ENCODE measurements around the gene PIGN.
A peak's percentile ranks its signal among the peaks of the same experiment; 100 is the strongest.
"Not testable (repeated sequence)": the region's sequence is repeated elsewhere in the genome, so short reads cannot be mapped to it uniquely, and the experiment has no call there.

The PIGN gene

DNA sequence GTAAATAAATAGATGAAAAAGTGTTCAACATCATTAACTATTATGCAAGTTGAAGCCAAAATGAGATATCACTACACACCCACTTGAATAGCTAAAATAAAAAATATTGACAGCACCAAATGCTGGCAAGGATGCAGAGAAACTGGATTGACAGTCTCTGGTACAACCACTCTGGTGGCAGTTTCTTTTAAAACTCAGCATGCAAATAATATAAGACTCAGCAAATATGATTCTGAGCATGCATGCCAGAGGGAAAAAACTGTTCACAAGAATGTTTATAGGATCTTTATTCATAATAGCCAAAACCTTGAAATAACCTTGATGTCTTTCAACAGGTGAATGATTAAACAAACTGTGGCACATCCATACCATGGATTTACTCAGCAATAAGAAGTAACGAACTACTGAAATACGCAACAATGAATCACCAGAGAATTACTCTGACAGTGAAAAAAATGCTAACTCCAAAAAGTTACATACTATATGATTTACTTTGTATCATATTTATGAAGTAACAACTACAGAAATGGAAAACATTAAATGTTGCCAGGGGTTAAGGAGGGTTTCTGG lies 131.8 kb downstream of the PIGN start:
- DNase-seq (ENCODE audit: low read depth), result no peak

DNA sequence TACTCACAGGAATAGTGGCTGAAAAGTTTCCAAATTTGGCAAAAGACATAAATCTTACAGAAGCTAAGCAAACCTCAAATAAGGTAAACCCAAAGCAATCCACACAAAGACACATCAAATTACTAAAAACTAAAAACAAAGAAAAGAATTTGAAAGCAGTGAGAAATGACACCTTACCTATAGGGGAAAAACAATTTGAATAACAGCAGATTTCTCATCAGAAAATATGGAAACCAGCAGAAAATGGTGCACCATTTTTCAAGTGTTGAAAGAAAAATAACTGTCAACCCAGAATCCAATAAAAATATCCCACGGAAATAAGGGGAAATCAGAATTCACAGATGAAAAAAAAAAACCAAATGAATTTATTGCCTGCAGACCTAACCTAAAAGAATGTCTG lies 138.6 kb downstream of the PIGN start:
- no peaks in the 10 kb centered on the region for H3K4me1 ChIP-seq (ENCODE audit: control insufficient read depth, insufficient read depth, low read length)
- DNase-seq (ENCODE audit: low read depth), result no peak
- H3K9me3 ChIP-seq (ENCODE audit: control insufficient read depth, low read length), result peaks cover 11% of the 10 kb centered on the region

More for the DNA sequence above, 131.8 kb downstream of the PIGN start:
- no peak overlapping the region for H3K9ac ChIP-seq (ENCODE audit: low read length)
- no peaks in the 10 kb centered on the region for H3K27me3 ChIP-seq (replicated peaks; ENCODE audit: control insufficient read depth, insufficient read depth, low read length)
- no peaks in the 10 kb centered on the region for H3K4me1 ChIP-seq (ENCODE audit: control insufficient read depth, insufficient read depth, low read length)
- H3K9me3 ChIP-seq (ENCODE audit: control insufficient read depth, low read length), result peaks cover 3% of the 10 kb centered on the region
- H3K36me3 ChIP-seq (ENCODE audit: control insufficient read depth, insufficient read depth, low read length, severe bottlenecking), result peaks cover 11% of the 10 kb centered on the region
- no peak overlapping the region for H3K4me3 ChIP-seq (ENCODE audit: low read length)

DNA sequence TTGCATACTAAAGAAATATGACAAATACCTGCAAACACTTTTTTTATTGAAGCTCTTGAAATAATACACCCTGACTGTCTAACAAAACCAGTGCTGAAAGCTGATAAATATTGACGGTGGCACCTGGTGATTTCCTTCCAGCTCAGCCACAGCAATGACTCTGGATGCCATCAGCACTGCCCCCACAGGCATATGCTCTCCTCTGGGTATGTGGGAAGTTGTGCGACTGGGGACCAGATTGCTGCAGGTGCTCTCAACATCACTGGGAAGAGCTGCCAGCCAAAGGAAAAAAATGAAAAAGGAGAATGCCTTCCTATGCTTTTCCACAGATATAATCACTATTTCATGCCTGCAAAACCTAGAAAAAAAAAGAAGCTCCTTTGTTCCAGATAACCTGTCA lies 141.5 kb downstream of the PIGN start:
- H3K9ac ChIP-seq (ENCODE audit: low read length), result no peak overlapping the region
- H3K4me3 ChIP-seq (ENCODE audit: low read length), result no peak overlapping the region
- no peaks in the 10 kb centered on the region for H3K27me3 ChIP-seq (replicated peaks; ENCODE audit: control insufficient read depth, insufficient read depth, low read length)
- peaks cover 11% of the 10 kb centered on the region for H3K9me3 ChIP-seq (ENCODE audit: control insufficient read depth, low read length)
- no peak for DNase-seq (ENCODE audit: low read depth)
- H3K4me1 ChIP-seq (ENCODE audit: control insufficient read depth, insufficient read depth, low read length), result no peaks in the 10 kb centered on the region
- H3K36me3 ChIP-seq (ENCODE audit: control insufficient read depth, insufficient read depth, low read length, severe bottlenecking), result peaks cover 4% of the 10 kb centered on the region

More for the DNA sequence above, 138.6 kb downstream of the PIGN start:
- no peak overlapping the region for H3K4me3 ChIP-seq (ENCODE audit: low read length)
- no peaks in the 10 kb centered on the region for H3K27me3 ChIP-seq (replicated peaks; ENCODE audit: control insufficient read depth, insufficient read depth, low read length)
- H3K36me3 ChIP-seq (ENCODE audit: control insufficient read depth, insufficient read depth, low read length, severe bottlenecking), result peaks cover 9% of the 10 kb centered on the region
- no peak overlapping the region for H3K9ac ChIP-seq (ENCODE audit: low read length)

DNA sequence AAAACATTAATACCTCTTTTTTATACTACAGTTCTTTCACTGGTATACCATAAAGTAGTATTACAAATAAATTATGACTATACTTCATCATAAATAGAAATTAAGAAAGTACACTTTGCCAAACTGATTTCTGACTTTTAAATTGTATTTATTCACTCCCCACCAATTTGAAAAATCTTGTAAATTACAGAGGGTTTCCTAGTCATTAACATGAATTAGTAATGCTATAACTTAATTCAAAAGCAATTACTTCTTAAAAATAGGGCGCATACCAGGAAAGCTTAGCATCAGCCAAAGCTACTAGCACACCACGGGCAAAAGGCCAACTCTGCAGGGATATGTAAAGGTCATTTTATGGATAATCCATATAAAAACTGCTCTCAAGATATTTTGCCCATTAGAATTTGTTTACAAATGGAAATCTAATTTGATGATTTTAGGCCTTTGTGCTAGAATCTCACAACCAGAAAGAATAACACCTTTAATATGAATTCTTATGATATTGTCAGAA lies 142.3 kb downstream of the PIGN start:
- Histone ChIP-seq H3K4me1 (ENCODE audit: control insufficient read depth, insufficient read depth, low read length) (no peaks in the 10 kb centered on the region), H3K9me3 (ENCODE audit: control insufficient read depth, low read length) (peaks cover 11% of the 10 kb centered on the region), H3K4me3 (ENCODE audit: low read length) (no peak overlapping the region), H3K9ac (ENCODE audit: low read length) (no peak overlapping the region), H3K27me3 (replicated peaks; ENCODE audit: control insufficient read depth, insufficient read depth, low read length) (no peaks in the 10 kb centered on the region), H3K36me3 (ENCODE audit: control insufficient read depth, insufficient read depth, low read length, severe bottlenecking) (peaks cover 4% of the 10 kb centered on the region)
- peak; percentile 35 for DNase-seq (ENCODE audit: low read depth)

DNA sequence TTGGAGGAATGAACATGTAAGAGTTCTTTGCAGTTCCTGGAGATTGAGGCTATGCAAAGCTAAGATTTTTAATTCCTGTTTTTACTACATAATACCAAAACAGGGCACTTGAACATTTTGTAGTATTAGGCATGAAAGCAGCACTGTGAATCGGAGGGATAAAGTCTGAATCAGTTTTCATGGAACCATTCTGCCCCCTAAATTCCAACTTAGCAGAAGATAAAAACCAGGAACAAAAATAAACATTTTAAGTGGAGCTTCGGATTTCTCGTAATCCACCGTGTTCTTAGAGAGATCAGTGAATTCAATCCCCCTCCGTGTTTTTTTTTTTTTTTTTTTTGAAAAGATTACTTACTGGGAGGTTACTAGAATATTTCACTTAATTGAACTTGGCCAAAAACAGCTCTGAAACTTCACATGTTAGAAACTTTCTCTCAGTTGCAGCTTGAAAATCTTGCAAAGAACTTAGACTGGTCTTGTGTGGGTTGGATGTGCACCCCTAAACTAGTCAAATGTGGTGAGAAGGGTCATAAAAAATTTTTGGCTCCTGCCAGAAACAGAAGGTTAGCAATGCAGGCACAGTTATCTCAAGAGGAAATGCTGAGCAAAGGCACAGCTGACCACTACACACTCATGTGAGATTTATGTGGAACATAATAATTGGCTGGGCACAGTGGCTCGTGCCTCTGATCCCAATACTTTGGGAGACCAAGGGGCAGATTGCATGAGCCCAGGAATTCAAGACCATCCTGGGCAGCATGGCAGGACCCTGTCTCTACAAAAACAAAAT lies 148.7 kb downstream of the PIGN start:
- DNase-seq (ENCODE audit: low read depth), result peak; percentile 67
- Histone ChIP-seq H3K4me1 (ENCODE audit: control insufficient read depth, insufficient read depth, low read length) (peaks cover 16% of the 10 kb centered on the region), H3K4me3 (ENCODE audit: low read length) (peak overlapping the region; percentile 24), H3K9ac (ENCODE audit: low read length) (no peak overlapping the region), H3K36me3 (ENCODE audit: control insufficient read depth, insufficient read depth, low read length, severe bottlenecking) (no peaks in the 10 kb centered on the region), H3K27me3 (replicated peaks; ENCODE audit: control insufficient read depth, insufficient read depth, low read length) (no peaks in the 10 kb centered on the region), H3K9me3 (ENCODE audit: control insufficient read depth, low read length) (no peaks in the 10 kb centered on the region)

DNA sequence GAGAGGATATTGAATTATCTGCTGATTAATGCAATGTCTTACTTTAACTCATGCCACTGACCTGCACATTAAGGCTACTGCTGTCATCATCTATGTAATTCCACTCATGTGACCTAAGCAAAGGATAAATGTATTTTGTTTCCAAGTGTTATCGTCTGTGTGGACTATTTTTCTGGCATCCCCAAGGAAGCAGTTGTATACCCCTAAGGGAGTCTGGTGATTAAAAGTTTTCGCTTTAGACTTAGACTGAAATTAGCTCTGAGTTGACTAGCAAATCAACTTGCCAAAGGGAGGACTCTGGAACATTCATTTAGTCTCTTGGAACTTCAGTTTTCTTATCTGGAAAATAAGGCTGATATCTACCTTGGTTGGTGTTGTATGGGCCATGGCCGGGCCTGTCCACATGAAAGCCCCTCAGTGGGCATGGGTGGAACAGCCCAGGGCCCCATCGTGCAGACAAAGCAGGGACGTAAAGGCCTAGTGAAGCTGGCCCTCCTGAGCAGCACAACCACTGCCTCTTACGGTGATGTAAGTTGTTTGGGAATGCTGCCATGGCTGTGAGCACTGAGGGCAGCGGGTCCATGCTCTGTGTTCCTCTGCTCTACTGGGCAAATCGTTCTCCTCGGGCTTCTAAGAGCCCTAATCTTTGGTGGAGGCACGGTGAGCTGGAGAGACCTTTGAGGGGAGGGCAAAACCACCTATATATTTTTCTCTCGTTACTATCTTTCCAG lies 149.7 kb downstream of the PIGN start:
- no peak overlapping the region for H3K4me3 ChIP-seq (ENCODE audit: low read length)
- DNase-seq (ENCODE audit: low read depth), result no peak
- H3K36me3 ChIP-seq (ENCODE audit: control insufficient read depth, insufficient read depth, low read length, severe bottlenecking), result no peaks in the 10 kb centered on the region
- H3K9me3 ChIP-seq (ENCODE audit: control insufficient read depth, low read length), result no peaks in the 10 kb centered on the region
- H3K27me3 ChIP-seq (replicated peaks; ENCODE audit: control insufficient read depth, insufficient read depth, low read length), result no peaks in the 10 kb centered on the region
- H3K4me1 ChIP-seq (ENCODE audit: control insufficient read depth, insufficient read depth, low read length), result peaks cover 16% of the 10 kb centered on the region
- no peak overlapping the region for H3K9ac ChIP-seq (ENCODE audit: low read length)

DNA sequence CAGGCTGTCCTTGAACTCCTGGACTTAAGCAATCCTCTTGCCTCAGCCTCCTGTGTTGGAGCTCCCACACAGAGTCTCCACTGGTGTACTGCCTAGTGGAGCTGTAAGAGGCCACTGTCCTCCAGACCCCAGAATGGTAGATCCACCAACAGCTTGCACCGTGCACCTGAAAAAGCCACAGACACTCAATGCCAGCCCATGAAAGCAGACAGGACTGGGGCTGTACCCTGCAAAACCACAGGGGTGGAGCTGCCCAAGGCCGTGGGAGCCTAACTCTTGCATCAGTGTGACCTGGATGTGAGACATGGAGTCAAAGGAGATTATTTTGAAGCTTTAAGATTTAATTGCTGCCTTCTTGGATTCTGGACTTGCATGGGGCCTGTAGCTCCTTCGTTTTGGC lies 152.6 kb downstream of the PIGN start:
- not testable (repeated sequence) for DNase-seq (ENCODE audit: low read depth); H3K4me3 ChIP-seq (ENCODE audit: low read length); H3K9ac ChIP-seq (ENCODE audit: low read length); H3K27me3 ChIP-seq (replicated peaks; ENCODE audit: control insufficient read depth, insufficient read depth, low read length); H3K9me3 ChIP-seq (ENCODE audit: control insufficient read depth, low read length); H3K36me3 ChIP-seq (ENCODE audit: control insufficient read depth, insufficient read depth, low read length, severe bottlenecking)
- peaks cover 19% of the 10 kb centered on the region for H3K4me1 ChIP-seq (ENCODE audit: control insufficient read depth, insufficient read depth, low read length)

DNA sequence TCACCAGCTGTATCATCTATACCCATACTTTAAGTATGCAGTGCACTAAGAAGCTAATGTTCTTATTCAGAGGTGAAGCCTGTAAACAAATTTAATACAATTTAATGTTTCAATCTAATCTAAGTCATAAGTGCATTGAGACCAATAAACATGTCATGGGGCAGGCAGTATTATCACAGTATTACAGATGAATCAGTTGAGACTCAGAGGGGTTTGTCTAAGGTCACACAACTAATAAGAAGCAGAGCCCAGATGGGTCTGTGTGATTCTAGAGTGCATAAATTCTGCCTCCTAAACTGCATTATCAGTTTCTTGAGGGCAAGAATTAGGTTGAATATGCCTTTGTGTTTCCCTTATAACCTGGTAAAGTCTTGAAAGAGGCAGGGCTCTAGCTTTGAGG lies 153.1 kb downstream of the PIGN start:
- no peak for DNase-seq (ENCODE audit: low read depth)
- peaks cover 19% of the 10 kb centered on the region for H3K4me1 ChIP-seq (ENCODE audit: control insufficient read depth, insufficient read depth, low read length)
- no peaks in the 10 kb centered on the region for H3K36me3 ChIP-seq (ENCODE audit: control insufficient read depth, insufficient read depth, low read length, severe bottlenecking)
- no peak overlapping the region for H3K9ac ChIP-seq (ENCODE audit: low read length)
- H3K9me3 ChIP-seq (ENCODE audit: control insufficient read depth, low read length), result no peaks in the 10 kb centered on the region
- no peak overlapping the region for H3K4me3 ChIP-seq (ENCODE audit: low read length)
- no peaks in the 10 kb centered on the region for H3K27me3 ChIP-seq (replicated peaks; ENCODE audit: control insufficient read depth, insufficient read depth, low read length)

DNA sequence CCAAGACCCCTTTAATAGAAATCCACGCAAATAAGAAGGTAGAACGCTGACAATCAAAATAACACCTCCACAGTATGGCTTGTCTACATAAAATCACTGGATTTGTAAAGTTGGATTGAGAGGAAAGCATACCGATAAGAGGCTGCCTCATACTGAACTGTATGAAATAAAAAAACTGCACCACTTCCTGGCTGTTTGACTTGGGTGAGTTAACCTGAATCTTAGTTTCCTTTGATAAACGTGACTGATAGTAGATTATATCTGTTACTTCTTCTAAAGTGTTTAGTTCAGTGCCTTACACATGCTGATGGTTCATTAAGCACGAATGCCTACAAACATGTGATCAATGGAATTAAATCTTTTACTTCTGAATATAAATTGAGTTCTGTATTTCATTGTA lies 153.6 kb downstream of the PIGN start:
- Histone ChIP-seq H3K9me3 (ENCODE audit: control insufficient read depth, low read length) (no peaks in the 10 kb centered on the region), H3K4me3 (ENCODE audit: low read length) (no peak overlapping the region), H3K36me3 (ENCODE audit: control insufficient read depth, insufficient read depth, low read length, severe bottlenecking) (no peaks in the 10 kb centered on the region), H3K9ac (ENCODE audit: low read length) (no peak overlapping the region), H3K4me1 (ENCODE audit: control insufficient read depth, insufficient read depth, low read length) (peaks cover 15% of the 10 kb centered on the region), H3K27me3 (replicated peaks; ENCODE audit: control insufficient read depth, insufficient read depth, low read length) (no peaks in the 10 kb centered on the region)
- DNase-seq (ENCODE audit: low read depth), result no peak

DNA sequence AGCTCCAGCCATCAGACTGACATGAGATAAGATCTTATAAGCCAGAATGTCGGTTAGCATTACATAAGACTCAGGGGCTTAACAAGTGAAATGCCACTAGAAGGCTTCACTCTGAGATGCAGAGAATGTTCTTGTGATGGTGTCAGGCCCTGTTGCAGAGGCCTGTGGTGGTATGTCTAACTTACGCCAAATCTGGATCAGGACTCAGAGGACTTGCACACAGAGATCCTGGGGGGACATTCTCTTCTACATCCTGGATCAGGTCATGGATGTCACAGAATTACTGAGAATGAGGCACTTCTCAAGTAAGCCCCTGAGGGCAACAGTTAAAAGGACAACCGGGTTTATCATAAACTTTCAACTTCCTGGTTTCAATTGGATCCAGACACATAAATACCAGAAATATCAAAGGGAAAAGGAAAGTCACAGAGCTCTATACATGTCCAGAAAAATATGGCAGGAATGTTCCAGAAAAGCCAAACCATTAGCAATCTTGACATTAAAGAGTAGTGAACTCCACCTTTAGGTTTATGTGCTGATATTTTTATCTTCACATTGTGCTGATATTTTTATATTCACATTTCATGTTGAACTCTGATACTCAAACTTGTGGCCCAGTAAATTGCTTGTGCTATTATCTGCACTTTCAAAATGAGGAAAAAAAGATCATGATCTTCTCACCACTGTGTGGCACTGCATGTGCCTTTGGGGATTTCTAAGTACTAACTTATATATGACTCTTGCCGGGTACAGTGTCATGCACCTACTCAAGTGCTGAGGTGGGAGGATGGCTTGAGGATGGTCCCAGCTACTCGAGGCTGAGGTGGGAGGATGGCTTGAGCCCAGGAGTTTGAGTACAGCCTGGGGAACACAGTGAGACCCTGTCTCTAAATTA lies 156.5 kb downstream of the PIGN start:
- H3K4me3 ChIP-seq (ENCODE audit: low read length), result no peak overlapping the region
- DNase-seq (ENCODE audit: low read depth), result peak; percentile 91
- H3K27me3 ChIP-seq (replicated peaks; ENCODE audit: control insufficient read depth, insufficient read depth, low read length), result no peaks in the 10 kb centered on the region
- peaks cover 3% of the 10 kb centered on the region for H3K4me1 ChIP-seq (ENCODE audit: control insufficient read depth, insufficient read depth, low read length)
- H3K36me3 ChIP-seq (ENCODE audit: control insufficient read depth, insufficient read depth, low read length, severe bottlenecking), result no peaks in the 10 kb centered on the region
- no peaks in the 10 kb centered on the region for H3K9me3 ChIP-seq (ENCODE audit: control insufficient read depth, low read length)
- H3K9ac ChIP-seq (ENCODE audit: low read length), result no peak overlapping the region
